Esophagus squamous epithelium (tissue), 4 donors: ENCODE measurements around the gene APOBEC3C.
"Not testable (repeated sequence)": the region's sequence is repeated elsewhere in the genome, so short reads cannot be mapped to it uniquely, and the experiment has no call there.

ENCODE experiments used
- POLR2A ChIP-seq, 4 donors: fragments of 450-650 bp; IDR thresholded peaks; one replicate each; pipeline ENCODE4 v1.6.1; 2017; ENCODE audit warnings: antibody characterized with exemption in 4 of 4, mild to moderate bottlenecking in 4 of 4, moderate library complexity in 3 of 4
- TF ChIP-seq, protein P1 (sequence below), 6 experiments: fragments of 450-650 bp in 4 of 6; fragments of 200-600 bp in 2 of 6; sonication (generic) in 2 of 6; IDR thresholded peaks; one replicate each; pipeline ENCODE4 v1.5.1; 2016 to 2019; ENCODE audit warnings: antibody characterized with exemption in 6 of 6, mild to moderate bottlenecking in 4 of 6, moderate library complexity in 4 of 6

DNA sequence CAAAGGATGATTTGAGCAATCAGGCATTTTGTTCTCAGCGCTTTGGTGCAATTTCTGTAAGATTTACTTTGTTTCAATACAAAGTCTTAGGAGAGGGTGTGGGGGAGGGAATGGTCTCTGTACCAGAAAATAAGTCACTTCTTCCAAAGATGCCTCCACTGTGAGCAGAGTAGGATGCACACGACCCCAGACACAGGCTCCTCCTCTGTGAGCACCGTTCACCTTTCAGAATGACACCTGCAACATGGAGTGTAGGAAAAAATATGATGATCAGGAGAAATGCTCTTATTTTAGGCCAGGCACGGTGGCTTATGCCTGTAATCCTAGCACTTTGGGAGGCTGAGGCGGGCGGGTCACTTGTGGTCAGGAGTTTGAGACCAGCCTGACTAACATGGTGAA is 665 bp downstream of the APOBEC3C start:
- TF ChIP-seq, protein P1, sequence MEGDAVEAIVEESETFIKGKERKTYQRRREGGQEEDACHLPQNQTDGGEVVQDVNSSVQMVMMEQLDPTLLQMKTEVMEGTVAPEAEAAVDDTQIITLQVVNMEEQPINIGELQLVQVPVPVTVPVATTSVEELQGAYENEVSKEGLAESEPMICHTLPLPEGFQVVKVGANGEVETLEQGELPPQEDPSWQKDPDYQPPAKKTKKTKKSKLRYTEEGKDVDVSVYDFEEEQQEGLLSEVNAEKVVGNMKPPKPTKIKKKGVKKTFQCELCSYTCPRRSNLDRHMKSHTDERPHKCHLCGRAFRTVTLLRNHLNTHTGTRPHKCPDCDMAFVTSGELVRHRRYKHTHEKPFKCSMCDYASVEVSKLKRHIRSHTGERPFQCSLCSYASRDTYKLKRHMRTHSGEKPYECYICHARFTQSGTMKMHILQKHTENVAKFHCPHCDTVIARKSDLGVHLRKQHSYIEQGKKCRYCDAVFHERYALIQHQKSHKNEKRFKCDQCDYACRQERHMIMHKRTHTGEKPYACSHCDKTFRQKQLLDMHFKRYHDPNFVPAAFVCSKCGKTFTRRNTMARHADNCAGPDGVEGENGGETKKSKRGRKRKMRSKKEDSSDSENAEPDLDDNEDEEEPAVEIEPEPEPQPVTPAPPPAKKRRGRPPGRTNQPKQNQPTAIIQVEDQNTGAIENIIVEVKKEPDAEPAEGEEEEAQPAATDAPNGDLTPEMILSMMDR (IDR thresholded peaks at IDR 0.05) = not testable (repeated sequence)
- not testable (repeated sequence) for TF ChIP-seq POLR2A (IDR thresholded peaks at IDR 0.05)
